ENCODE data around the gene ERBB4. TPM values are rescaled to one million over a fixed set of nuclear protein-coding genes. Genes with fewer than 3 reads are reported as not detected.

Gene ERBB4
- total RNA-seq, 1 experiment from 2014 or later, result 2.9 TPM

GRCh38 chr2:211469664-211470059 is 1068.9 kb downstream of the ERBB4 start:
- DNase-seq, result no peak
- H3K4me3 Mint-ChIP-seq (ENCODE audit: low read depth, unreplicated experiment), result no peak overlapping the region
- H3K4me1 Mint-ChIP-seq (ENCODE audit: low read depth, unreplicated experiment), result peaks cover 4% of the 10 kb centered on the region
- no peaks in the 10 kb centered on the region for H3K36me3 Mint-ChIP-seq (ENCODE audit: insufficient read depth, unreplicated experiment)
- BruUV-seq (replicated peaks), result no TSS peak
- CTCF ChIA-PET, result no interaction called here
- peaks cover 7% of the 10 kb centered on the region for H3K9me3 Mint-ChIP-seq (ENCODE audit: low read depth, unreplicated experiment)
- TF ChIP-seq CTCF (IDR thresholded peaks at IDR 0.05; ENCODE audit: unreplicated experiment), result no peak
- no peaks in the 10 kb centered on the region for H3K27me3 Mint-ChIP-seq (ENCODE audit: unreplicated experiment)
- no peak overlapping the region for H3K27ac Mint-ChIP-seq (ENCODE audit: unreplicated experiment)
- intact Hi-C loops (cut with micrococcal nuclease; ENCODE audit: unreplicated experiment), result no loop called here

DNA sequence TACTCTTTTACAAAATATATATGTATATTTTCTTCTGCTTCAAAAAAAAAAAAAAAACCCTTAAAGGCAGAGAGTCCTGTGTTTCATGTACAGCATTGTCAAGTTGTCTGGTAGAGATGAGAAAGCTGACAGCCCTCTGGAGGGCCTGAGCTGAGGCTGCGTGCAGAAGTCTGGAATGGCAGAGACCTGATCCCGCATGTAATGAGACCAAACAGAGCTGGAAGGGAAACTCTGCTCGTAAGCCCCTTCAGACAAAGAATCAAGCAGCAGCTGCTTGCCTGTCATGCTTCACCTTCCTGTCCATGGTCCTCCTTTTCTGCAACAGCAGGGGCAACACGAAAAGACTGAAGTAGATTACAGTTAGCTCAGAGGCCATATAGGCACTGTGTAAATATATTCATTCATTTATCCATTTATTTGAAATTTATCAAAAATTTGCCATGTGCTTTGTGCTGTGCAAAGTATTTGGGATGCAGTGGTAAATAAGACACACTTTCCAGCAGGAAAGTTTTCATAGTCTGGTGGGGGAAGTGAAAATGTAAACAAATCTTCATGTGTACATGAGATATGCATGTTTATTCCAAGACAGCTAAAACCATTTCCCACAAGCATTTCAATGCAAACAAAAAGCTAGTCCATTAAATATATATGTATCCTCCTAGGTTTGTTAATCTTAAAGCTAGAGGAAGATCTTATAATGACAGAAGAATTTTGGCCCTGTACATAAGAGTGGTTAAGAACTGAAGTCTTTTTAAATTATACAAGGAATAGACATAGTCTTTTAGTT is 1069.5 kb downstream of the ERBB4 start:
- BruUV-seq (replicated peaks), result no TSS peak
- CTCF ChIA-PET, result interaction anchor here (0.6 kb wide), 1 partner anchor 1098 kb away, joined by 3 read pairs; no protein-coding TSS in a partner anchor
- no peak for DNase-seq
- intact Hi-C loops (cut with micrococcal nuclease; ENCODE audit: unreplicated experiment), result no loop called here
- Mint-ChIP-seq H3K27me3 (ENCODE audit: unreplicated experiment) (no peaks in the 10 kb centered on the region), H3K4me1 (ENCODE audit: low read depth, unreplicated experiment) (no peaks in the 10 kb centered on the region), H3K27ac (ENCODE audit: unreplicated experiment) (no peak overlapping the region), H3K9me3 (ENCODE audit: low read depth, unreplicated experiment) (peaks cover 5% of the 10 kb centered on the region), H3K4me3 (ENCODE audit: low read depth, unreplicated experiment) (no peak overlapping the region), H3K36me3 (ENCODE audit: insufficient read depth, unreplicated experiment) (no peaks in the 10 kb centered on the region)
- no peak for TF ChIP-seq CTCF (IDR thresholded peaks at IDR 0.05; ENCODE audit: unreplicated experiment)

- H3K27me3 Mint-ChIP-seq (ENCODE audit: unreplicated experiment), result no peaks in the 10 kb centered on the region
Measured at GRCh38 chr2:211468217-211468616, 1070.4 kb downstream of the ERBB4 start.

DNA sequence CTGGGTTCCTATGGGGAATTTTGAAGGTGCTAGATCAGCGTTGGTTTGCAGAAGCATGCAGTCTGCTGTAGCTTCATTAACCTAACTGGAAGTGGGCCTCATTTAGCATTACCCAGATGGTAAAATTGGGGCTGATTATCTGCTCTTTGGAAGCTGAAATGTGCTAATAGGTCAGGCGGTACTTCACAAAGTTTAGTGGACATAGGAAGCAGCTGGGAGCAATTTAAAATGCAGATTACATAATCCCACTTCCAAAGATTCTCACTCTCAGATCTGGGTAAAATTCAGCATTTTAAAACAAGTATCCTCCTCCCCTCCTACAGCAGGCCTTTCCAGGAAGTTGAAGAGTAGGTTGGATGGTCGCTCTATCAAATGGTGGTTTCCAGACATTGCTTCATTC is 1075.2 kb downstream of the ERBB4 start:
- Mint-ChIP-seq H3K9me3 (ENCODE audit: low read depth, unreplicated experiment) (peaks cover 3% of the 10 kb centered on the region), H3K4me1 (ENCODE audit: low read depth, unreplicated experiment) (no peaks in the 10 kb centered on the region), H3K27me3 (ENCODE audit: unreplicated experiment) (no peaks in the 10 kb centered on the region), H3K36me3 (ENCODE audit: insufficient read depth, unreplicated experiment) (no peaks in the 10 kb centered on the region), H3K27ac (ENCODE audit: unreplicated experiment) (no peak overlapping the region), H3K4me3 (ENCODE audit: low read depth, unreplicated experiment) (no peak overlapping the region)
- intact Hi-C loops (cut with micrococcal nuclease; ENCODE audit: unreplicated experiment), result no loop called here
- TF ChIP-seq CTCF (IDR thresholded peaks at IDR 0.05; ENCODE audit: unreplicated experiment), result no peak
- DNase-seq, result no peak
- CTCF ChIA-PET, result no interaction called here
- no TSS peak for BruUV-seq (replicated peaks)

More at GRCh38 chr2:211468217-211468616, 1070.4 kb downstream of the ERBB4 start:
- CTCF ChIA-PET, result no interaction called here
- no peak for DNase-seq
- BruUV-seq (replicated peaks), result no TSS peak
- TF ChIP-seq CTCF (IDR thresholded peaks at IDR 0.05; ENCODE audit: unreplicated experiment), result no peak
- intact Hi-C loops (cut with micrococcal nuclease; ENCODE audit: unreplicated experiment), result no loop called here
- Mint-ChIP-seq H3K4me1 (ENCODE audit: low read depth, unreplicated experiment) (no peaks in the 10 kb centered on the region), H3K36me3 (ENCODE audit: insufficient read depth, unreplicated experiment) (no peaks in the 10 kb centered on the region), H3K4me3 (ENCODE audit: low read depth, unreplicated experiment) (no peak overlapping the region), H3K9me3 (ENCODE audit: low read depth, unreplicated experiment) (peaks cover 5% of the 10 kb centered on the region), H3K27ac (ENCODE audit: unreplicated experiment) (no peak overlapping the region)

All from Calu3 (cell line).